IPS-18a (cell line): ENCODE measurements around the gene TMEM131.

Experiments used
- H3K27ac ChIP-seq: one replicate; pipeline ENCODE4 v1.5.1; 2013; ENCODE audit warnings: low read length
- H3K27me3 ChIP-seq: one replicate; pipeline ENCODE4 v1.6.1; 2013; ENCODE audit warnings: mild to moderate bottlenecking, low read length; ENCODE audit not compliant: control insufficient read depth, insufficient read depth
- H3K36me3 ChIP-seq: one replicate; pipeline ENCODE4 v1.6.1; 2013; ENCODE audit warnings: low read depth, low read length; ENCODE audit not compliant: control insufficient read depth
- H3K4me1 ChIP-seq: one replicate; pipeline ENCODE4 v1.6.1; 2013; ENCODE audit warnings: low read depth, low read length; ENCODE audit not compliant: control insufficient read depth
- H3K4me3 ChIP-seq: one replicate; pipeline ENCODE4 v1.5.1; 2013; ENCODE audit warnings: low read length
- H3K9ac ChIP-seq: one replicate; pipeline ENCODE4 v1.6.1; 2013; ENCODE audit warnings: mild to moderate bottlenecking, low read length, moderate library complexity
- H3K9me3 ChIP-seq: one replicate; pipeline ENCODE4 v1.6.1; 2013; ENCODE audit warnings: low read depth, low read length; ENCODE audit not compliant: control insufficient read depth

TMEM131 gene

DNA sequence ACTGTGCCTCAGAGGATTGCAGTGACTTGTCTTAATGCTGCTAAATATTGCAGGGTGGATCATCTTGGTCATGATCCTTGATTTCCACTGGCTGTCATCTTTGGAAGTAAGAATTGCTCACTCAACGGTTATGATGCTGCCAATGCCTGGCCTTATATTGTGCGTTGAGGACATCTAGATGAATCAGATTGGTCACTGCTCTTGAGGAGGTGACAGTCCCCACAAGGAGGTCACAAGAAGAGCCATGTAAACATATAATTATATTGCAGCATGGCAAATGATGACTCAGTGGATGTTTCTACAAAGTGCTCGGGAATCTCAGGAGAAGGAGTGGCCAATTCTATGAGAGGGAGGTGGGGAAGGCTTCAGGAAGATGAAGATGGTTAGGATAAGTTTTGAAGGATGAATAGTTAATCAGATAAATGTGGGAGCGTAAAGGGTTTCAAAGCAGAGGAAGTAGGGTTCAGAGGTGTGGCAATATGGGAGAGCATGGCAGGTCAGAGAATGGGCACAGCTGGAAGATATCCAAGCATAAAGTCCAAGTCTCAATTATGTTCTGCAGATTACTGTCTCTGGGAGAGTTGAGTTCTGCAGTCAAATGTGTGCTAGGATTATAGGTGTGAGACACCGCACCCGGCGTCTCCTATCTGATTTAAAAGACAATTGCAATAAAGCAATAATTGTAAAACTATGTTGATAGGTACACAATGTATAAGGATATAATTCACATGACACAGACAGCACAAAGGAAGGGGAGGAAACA lies 21.3 kb upstream of the TMEM131 start:
- Histone ChIP-seq H3K27ac (no peak overlapping the region), H3K27me3 (no peaks in the 10 kb centered on the region), H3K4me1 (no peaks in the 10 kb centered on the region), H3K4me3 (no peak overlapping the region), H3K36me3 (no peaks in the 10 kb centered on the region), H3K9me3 (no peaks in the 10 kb centered on the region), H3K9ac (no peak overlapping the region)

- Histone ChIP-seq H3K4me1 (no peaks in the 10 kb centered on the region), H3K9ac (no peak overlapping the region), H3K9me3 (no peaks in the 10 kb centered on the region), H3K27me3 (no peaks in the 10 kb centered on the region), H3K4me3 (no peak overlapping the region), H3K36me3 (no peaks in the 10 kb centered on the region), H3K27ac (no peak overlapping the region)
These were observed 19.9 kb upstream of the TMEM131 start for GRCh38 chr2:98015671-98016070.

DNA sequence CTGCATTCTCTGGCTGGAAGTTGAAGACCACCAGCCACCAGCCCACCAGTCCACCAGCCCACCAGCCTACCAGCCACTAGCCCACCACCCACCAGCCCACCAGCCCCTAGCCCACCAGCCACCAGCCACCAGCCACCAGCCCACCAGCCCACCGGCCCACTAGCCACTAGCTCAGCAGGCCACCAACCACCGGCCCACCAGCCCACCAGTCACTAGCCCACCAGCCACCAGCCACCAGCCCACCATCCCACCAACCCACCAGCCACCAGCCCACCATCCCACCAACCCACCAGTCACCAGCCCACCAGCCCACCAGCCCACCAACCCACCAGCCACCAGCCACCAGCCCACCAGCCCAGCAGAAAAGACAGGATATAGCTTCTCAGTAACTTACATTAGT lies 18.6 kb upstream of the TMEM131 start:
- no peaks in the 10 kb centered on the region for H3K27me3 ChIP-seq
- H3K9me3 ChIP-seq: no peaks in the 10 kb centered on the region
- H3K4me3 ChIP-seq: no peak overlapping the region
- no peak overlapping the region for H3K9ac ChIP-seq
- no peaks in the 10 kb centered on the region for H3K4me1 ChIP-seq
- no peak overlapping the region for H3K27ac ChIP-seq
- H3K36me3 ChIP-seq: no peaks in the 10 kb centered on the region

DNA sequence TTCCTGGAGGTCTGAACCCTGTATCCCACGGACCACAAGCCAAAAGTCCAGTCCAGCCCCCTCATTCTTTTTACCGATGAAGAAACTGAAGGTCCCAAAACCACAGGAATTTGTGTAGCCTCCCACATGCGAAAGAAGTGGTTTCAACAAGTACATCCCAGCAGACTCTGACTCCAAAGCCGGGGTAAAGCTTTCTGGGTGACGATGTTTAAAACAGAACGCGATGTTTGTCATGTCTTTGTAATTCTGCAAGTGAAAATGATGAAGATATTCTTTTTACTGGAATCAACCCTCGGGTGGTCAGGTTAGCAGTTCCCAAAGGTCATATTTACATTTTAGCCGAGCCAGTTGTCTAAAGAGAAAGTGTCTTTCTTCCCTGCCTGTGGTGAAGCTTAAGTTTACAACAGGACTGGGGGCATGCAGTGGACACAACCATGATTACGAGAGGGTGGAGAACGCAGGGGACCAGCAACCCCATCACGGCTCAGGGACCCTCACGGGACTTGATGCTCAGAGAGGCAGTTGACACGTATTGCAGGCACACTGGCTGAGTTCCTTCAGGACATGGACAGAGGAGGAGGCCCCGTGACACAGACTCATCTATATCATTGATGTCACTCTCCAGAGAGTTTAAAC lies 17.8 kb upstream of the TMEM131 start:
- no peak overlapping the region for H3K9ac ChIP-seq
- H3K27me3 ChIP-seq: no peaks in the 10 kb centered on the region

DNA sequence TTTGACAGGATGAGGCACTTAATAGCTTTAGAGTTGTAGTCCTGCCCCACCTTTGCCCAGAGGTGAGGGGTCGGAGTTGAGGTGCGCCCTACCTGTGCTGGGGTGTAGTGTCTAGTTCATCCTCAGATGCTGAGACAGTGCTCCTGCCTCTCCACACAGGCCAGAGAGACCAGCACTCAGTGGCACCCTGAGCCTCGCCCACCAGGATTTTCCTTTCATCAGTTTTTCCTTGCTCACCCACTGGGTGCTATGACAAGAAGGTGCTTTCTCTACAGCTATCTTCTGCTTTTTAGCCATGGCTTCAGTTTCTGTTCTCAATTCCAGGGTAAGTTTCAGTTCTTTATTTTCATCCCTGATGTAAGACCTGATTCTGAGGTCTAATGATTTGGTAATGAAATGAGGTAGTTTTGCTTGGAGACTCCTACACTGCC lies 16.8 kb upstream of the TMEM131 start:
- Histone ChIP-seq H3K27me3 (no peaks in the 10 kb centered on the region), H3K4me1 (no peaks in the 10 kb centered on the region), H3K4me3 (no peak overlapping the region), H3K27ac (no peak overlapping the region), H3K9me3 (no peaks in the 10 kb centered on the region), H3K36me3 (no peaks in the 10 kb centered on the region), H3K9ac (no peak overlapping the region)

More for the DNA sequence above, 17.8 kb upstream of the TMEM131 start:
- H3K4me1 ChIP-seq: no peaks in the 10 kb centered on the region
- H3K9me3 ChIP-seq: no peaks in the 10 kb centered on the region
- no peak overlapping the region for H3K4me3 ChIP-seq
- H3K27ac ChIP-seq: no peak overlapping the region
- H3K36me3 ChIP-seq: no peaks in the 10 kb centered on the region

DNA sequence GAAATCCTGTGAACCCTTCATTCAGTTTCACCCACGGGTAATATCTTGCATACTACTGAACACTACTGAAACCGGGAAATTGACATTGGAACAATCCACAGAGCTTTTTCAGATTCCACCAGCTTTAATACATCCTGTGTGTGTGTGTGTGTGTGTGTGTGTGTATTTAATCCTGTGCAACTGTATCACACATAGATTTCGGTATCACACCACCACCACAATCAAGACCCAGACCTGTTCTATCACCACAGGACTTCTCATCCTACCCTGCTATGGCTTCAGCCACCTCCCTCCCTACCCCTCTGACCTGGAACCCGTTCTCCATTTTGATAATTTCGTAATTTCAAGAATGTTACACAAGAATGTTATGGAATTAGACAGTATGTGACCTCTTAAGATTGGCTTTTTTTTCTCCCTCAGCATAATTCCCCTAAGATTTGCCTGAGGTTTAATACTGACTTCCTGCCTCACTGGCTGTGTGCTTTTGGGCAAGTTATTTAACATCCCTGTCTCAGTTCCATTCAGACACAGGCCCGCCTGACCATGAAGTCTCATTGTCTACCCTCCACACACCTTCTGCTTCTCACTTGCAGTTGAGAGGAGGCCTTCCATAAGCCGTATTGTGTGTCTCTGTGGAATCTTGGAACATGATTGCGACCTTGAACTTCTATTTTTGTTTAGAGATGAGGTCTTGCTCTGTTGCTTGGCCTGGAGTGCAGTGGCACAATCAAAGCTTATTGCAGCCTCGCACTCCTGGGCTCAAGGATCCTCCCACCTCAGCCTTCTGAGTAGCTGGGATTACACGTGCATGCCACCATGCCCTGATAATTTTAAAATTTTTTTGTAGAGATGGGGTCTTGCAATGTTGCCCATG lies 14.4 kb upstream of the TMEM131 start:
- no peak overlapping the region for H3K27ac ChIP-seq
- H3K9me3 ChIP-seq: no peaks in the 10 kb centered on the region
- no peak overlapping the region for H3K4me3 ChIP-seq
- H3K36me3 ChIP-seq: no peaks in the 10 kb centered on the region
- no peak overlapping the region for H3K9ac ChIP-seq
- H3K4me1 ChIP-seq: no peaks in the 10 kb centered on the region
- no peaks in the 10 kb centered on the region for H3K27me3 ChIP-seq

DNA sequence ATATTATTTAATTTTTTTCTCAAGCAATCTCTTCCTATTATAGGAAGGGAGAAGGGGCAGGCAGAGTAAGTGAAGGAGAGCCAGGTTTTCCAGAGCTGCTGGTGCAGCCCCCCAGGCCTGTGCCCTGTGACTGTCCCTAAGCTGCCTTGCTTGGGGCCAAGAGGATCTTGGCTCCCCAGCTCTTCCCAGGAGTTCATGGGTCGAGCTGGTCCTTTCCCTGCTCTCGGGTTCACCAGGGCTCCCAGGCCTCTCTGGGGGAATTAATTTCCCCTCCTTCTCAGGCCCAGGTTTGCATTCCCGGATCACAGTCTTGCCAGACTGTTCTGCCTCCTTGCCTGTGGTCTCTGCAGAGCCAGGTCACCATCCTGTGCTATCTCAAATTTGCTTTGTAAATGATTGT lies 12.7 kb upstream of the TMEM131 start:
- Histone ChIP-seq H3K4me1 (no peaks in the 10 kb centered on the region), H3K9me3 (no peaks in the 10 kb centered on the region)

DNA sequence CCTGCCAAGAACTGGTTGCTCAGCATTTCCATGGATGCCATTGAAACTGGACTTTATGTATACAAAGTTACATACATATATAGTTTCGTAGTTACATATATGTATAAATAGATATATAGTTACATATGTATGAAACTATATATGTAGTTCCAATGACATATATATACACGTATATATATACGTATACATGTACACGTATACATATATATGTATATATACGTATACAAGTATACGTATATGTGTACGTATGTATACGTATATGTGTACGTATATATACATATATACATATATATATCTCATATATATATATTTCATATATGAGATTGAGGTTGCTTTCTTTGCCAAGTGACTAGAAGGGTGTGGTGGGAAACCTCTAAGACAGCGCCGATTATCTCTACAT lies 10.6 kb upstream of the TMEM131 start:
- no peak overlapping the region for H3K4me3 ChIP-seq
- no peak overlapping the region for H3K9ac ChIP-seq
- H3K9me3 ChIP-seq: no peaks in the 10 kb centered on the region
- no peak overlapping the region for H3K27ac ChIP-seq
- no peaks in the 10 kb centered on the region for H3K4me1 ChIP-seq
- no peaks in the 10 kb centered on the region for H3K36me3 ChIP-seq
- H3K27me3 ChIP-seq: no peaks in the 10 kb centered on the region

More for the DNA sequence above, 12.7 kb upstream of the TMEM131 start:
- Histone ChIP-seq H3K27me3 (no peaks in the 10 kb centered on the region), H3K9ac (no peak overlapping the region), H3K36me3 (no peaks in the 10 kb centered on the region), H3K4me3 (no peak overlapping the region), H3K27ac (no peak overlapping the region)

DNA sequence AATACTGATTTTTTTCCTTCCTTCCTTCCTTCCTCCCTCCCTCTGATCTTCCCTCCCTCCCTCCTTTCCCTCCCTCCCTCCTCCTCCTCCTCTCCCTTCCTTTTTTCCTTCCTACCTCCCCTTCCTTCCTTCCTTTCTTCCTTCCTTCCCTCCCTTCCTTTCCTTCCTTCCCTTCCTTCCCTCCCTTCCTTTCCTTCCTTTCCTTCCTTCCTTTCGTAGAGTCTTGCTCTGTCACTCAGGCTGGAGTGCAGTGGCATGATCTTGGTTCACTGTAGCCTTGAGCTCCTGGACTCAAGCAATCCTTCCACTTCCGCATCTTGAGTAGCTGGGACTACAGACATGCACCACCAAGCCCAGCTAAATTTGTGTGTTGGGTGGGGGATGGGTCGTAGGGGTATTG lies 8.9 kb upstream of the TMEM131 start:
- Histone ChIP-seq H3K36me3 (no peaks in the 10 kb centered on the region), H3K4me3 (no peak overlapping the region), H3K27me3 (no peaks in the 10 kb centered on the region), H3K9ac (no peak overlapping the region), H3K9me3 (no peaks in the 10 kb centered on the region), H3K4me1 (no peaks in the 10 kb centered on the region), H3K27ac (no peak overlapping the region)

DNA sequence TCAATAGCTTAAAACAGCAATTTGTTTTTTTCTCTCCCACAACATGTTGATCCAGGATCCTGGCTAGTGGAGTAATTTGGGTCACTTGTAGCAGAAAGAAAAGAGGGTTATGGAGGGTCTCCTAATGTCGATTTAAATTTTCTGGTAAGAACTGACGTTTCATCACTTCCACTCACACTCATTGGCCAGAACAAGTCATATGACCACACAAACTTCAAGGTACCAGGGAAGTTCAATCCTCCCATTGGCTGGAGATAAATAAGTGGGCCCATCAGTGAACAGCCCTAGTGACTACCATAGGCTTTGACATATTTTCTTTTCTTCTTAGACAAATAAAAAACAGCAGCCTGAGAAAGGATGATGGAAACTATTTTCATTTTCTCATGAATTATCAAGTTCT lies 8.3 kb upstream of the TMEM131 start:
- no peak overlapping the region for H3K27ac ChIP-seq
- no peaks in the 10 kb centered on the region for H3K4me1 ChIP-seq
- H3K4me3 ChIP-seq: no peak overlapping the region
- H3K36me3 ChIP-seq: no peaks in the 10 kb centered on the region
- no peak overlapping the region for H3K9ac ChIP-seq
- no peaks in the 10 kb centered on the region for H3K27me3 ChIP-seq
- no peaks in the 10 kb centered on the region for H3K9me3 ChIP-seq

DNA sequence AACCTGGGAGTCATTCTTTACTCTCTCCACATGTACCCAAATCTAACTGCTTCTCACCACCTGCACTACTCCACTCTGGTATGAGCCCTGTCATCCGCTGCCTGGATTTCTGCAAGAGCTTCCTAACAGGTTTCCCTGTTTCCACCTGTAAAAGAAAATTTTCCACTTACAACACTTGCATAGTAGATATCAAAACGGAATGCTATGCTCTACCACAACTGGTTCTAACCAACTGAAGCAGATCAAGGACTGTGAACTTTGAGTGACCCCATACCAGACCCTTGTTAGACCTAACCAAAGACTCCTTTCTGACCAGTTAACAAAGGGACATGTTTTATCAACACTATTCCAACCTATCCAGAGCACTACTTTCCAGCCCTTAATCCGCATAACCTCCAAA lies 3.8 kb upstream of the TMEM131 start:
- Histone ChIP-seq H3K36me3 (no peaks in the 10 kb centered on the region), H3K9me3 (no peaks in the 10 kb centered on the region), H3K27me3 (no peaks in the 10 kb centered on the region), H3K4me1 (no peaks in the 10 kb centered on the region), H3K9ac (no peak overlapping the region), H3K4me3 (no peak overlapping the region), H3K27ac (no peak overlapping the region)
